Glomerular endothelial cell (primary cell): ENCODE data around the gene DYSF. TPM values are rescaled to one million over a fixed set of nuclear protein-coding genes. Genes with fewer than 3 reads are reported as not detected.

ENCODE experiments used
- DNase-seq: peaks from one replicate; pipeline ENCODE4 v3.0.0-alpha.2; 2011; ENCODE audit warnings: low read depth, low spot score; ENCODE audit errors: extremely low read depth
- total RNA-seq: library from RNA; depleted of rRNA; stranded (reverse); fragments of >200 nt; gene quantifications from 2 replicates; pipeline ENCODE4 v1.2.3, GENCODE V29; 2015

Gene DYSF
- total RNA-seq, 1 donor from 2014 or later: 300 TPM

GRCh38 chr2:71666094-71666474, 212.7 kb downstream of the DYSF start:
- DNase-seq: no peak

GRCh38 chr2:71667256-71668182, 214.2 kb downstream of the DYSF start:
- no peak for DNase-seq

- no peak for DNase-seq
Observed at GRCh38 chr2:71668326-71669057, 215.1 kb downstream of the DYSF start.

- no peak for DNase-seq
Observed at GRCh38 chr2:71669058-71669456, 215.7 kb downstream of the DYSF start.

GRCh38 chr2:71669628-71670429, 216.5 kb downstream of the DYSF start:
- DNase-seq: no peak

- no peak for DNase-seq
Observed at GRCh38 chr2:71670430-71670795, 217.1 kb downstream of the DYSF start.

GRCh38 chr2:71671203-71671854, 218.0 kb downstream of the DYSF start:
- no peak for DNase-seq

- DNase-seq: no peak
Observed at GRCh38 chr2:71671895-71672825, 218.8 kb downstream of the DYSF start.

GRCh38 chr2:71672826-71673795, 219.8 kb downstream of the DYSF start:
- DNase-seq: no peak

- DNase-seq: no peak
Observed at GRCh38 chr2:71674158-71674851, 220.9 kb downstream of the DYSF start.

- DNase-seq: no peak
Observed at GRCh38 chr2:71675296-71675695, 221.9 kb downstream of the DYSF start.

- DNase-seq: no peak
Observed at GRCh38 chr2:71678874-71679273, 225.5 kb downstream of the DYSF start.

- no peak for DNase-seq
Observed at GRCh38 chr2:71679491-71679890, 226.1 kb downstream of the DYSF start.

- no peak for DNase-seq
Observed at GRCh38 chr2:71680925-71681324, 227.6 kb downstream of the DYSF start.

- no peak for DNase-seq
Observed at GRCh38 chr2:71681626-71682025, 228.3 kb downstream of the DYSF start.

GRCh38 chr2:71682341-71682740, 229.0 kb downstream of the DYSF start:
- DNase-seq: no peak

- DNase-seq: no peak
Observed at GRCh38 chr2:71683070-71683469, 229.7 kb downstream of the DYSF start.

- no peak for DNase-seq
Observed at GRCh38 chr2:71683666-71684065, 230.3 kb downstream of the DYSF start.
